HG03460 (cell line): ENCODE results near the gene HOXA11.

Source experiments
- ATAC-seq: cut with Tn5 transposase; IDR thresholded peaks from one replicate; pipeline ENCODE4 v1.9.1; 2021; ENCODE audit not compliant: unreplicated experiment

Gene HOXA11

DNA sequence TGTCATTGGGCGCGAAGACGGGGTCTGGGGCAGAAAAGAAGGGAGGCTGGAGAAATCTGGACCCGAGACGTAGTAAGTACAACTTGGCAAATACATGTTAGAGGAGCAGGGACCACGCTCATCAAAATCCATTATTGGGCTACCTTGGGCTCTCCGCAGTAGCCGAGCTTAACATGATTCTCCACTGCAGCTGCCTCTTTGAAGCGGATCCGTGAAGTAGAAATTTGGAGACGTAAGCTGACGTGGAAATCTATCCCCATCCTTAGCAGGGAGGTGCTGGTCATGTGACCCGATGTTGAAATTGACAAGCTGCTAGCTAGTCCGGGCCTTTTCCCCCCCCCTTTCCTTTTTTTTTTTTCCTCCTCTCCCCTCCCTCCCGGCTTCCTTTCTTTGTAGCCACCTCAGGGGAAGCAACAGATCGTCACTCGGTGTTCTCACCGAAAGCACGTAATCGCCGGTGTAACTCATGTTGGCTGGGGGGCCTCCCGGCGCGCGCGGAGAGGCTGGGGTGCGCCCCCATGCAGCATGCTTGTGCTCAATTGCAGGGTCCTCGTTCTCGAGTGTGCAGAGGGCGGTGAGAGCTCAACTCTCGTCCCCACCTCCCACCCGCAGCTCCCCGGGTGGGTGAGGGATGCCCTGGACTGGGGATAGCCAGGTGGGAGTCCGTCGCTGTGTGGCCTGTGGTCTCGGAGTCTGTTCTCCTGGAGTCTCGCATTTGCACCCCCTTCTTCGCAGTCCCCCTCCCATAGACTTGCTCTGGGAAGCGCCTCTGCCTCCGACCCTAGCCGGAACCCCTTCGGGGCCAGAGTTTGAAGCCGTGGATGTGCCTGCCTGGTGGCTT lies at the start of gene HOXA11:
Gene HOXA11, minus strand, starts transcription at position 220 of the 841 bp plus-strand sequence. Its CDS starts 88 bp downstream, at position 132.
- ATAC-seq = no peak

DNA sequence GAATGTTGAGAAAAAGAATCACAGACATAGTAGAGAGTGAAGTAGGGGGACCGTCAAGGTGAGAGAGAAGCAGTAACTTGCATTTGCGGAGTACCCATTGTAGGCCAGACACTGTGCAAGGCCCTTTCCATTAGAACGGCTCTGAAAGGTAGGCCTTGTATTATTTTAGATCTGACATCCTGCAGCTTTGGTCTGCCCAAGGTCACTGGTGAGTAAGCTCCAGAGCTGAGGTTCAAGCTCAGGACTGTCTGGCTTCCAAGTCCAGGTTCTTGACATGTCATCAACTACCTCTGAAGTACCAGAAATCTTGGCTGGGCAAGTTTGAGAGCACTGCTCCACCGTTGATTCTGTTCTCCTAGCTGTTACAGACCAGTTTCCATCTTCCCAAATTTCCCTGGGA lies 44.4 kb upstream of the HOXA11 start:
- no peak for ATAC-seq

DNA sequence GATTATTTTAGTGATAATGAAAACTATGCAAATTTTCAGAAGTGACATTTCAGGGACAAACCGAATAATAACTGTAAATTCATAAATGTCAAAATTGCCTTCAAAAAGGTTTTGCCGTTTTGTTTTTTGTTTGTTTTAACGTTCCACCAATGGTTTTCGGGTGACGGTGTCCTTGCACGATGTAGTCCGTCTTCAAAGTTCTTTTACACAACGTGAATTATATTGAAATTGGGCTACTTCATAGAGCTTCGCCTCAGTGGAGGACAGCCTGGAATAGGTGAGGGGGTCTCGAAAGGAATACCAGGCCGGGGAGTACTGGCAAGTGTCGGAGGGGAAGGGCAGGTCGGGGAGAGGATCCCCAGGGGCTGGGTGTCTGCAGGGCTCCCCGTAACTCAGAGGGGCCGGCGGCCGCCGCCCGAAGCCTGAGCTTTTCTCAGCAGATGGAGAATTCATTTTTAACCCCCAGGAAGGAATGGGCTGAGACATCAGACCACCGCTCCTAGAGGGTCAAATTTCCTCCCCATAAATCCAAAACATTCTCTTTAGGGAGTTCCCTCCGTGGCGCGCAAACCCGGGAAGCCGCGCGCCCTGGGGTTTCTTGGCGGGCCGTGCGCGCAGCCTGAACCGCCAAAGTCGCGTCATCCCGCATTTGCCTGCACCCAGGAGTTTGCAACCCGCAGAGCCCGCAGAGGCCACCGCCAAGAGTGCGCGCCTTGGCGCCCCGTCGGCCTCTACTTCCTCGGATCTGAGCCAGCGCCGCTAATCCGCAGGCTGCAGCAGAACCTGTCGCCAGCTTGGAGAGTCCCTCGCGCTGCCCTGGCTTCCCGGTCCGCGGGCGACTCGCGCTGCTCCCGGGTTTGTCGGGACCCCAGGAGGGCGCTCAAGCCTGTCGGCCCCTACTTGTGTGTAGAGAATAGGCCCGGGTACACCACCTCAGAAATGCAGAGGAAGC lies 40.2 kb upstream of the HOXA11 start:
- ATAC-seq = no peak

DNA sequence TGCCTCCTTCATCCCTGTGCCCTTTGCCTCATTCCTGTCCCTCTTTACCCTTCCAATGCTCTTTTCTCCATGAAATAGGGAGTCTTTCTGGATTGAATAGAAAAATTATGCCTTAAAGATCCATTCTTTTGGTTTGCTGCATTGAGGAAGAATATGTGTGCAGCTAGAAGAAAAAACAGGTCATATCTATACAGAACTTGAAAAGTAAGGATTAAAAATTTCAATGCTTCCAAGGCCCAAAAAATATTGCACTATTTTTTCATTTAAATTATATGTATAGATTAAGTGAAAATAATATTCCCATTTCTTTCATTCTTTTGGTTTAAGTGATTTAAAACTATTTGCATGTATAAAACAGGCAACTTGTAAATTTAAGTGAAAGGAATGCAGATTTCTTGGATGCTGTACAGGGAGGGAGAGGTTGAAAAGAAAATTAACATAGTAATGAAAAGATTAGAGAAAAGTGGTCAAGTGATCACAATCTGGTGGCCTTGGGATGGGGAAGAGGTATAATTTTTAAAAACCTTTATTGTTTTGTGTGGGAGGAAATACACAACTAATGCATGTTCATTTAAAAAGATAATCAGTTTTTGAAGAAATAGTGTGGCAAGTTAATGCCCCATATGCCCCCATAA lies 39.0 kb upstream of the HOXA11 start:
- no peak for ATAC-seq

DNA sequence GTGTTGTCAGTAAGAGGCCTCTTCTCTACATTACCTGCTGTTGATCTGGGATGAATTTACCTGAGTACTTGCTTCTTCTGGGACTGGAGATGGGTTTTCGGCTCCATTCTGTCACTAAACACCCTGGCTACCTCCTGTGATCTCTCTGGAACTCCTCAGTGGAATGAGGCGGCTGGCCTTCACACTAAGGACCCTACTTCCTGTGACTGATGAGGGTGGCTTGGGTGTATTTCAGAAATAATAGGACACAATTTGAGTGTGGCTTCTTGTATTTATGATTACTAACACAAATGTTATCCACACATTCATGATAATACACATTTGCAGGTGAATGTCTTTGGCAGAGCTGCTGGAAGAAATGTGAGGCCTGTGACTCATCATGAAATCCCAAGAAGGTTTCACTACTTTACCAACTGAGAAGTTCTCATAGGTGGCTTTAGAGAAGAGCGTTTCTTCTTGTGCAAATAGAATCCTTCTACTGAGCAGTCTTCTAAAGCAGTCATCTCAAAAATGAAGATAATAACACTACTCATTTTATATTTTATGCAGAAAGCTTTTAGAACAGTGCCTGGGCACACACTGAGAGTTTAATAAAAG lies 36.3 kb upstream of the HOXA11 start:
- ATAC-seq = no peak

DNA sequence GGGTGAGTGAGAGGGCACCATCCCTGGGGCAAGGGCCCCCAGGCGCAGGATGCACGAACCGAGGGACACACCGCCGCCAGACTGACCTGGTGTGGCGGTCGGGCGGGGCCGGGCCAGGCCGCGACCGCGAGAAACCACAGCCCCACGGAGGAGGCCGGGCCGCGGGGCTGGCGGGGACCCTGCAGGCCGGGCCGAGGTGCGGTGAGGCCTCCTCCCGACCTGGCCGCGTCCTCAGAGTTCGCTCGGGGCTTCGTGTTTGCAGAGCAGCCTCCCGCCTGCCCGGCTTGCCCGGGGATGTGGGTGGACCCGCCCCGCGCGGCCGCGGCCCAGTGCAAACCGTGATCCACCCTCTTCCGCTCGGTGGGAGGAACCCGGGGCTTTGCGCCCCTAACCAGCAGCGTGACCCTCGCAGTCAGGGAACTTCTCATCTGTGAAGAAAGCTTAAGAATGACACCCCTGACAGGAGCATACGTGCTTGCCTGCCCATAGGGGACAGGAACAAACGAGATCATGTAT lies 35.5 kb upstream of the HOXA11 start:
- ATAC-seq = no peak

DNA sequence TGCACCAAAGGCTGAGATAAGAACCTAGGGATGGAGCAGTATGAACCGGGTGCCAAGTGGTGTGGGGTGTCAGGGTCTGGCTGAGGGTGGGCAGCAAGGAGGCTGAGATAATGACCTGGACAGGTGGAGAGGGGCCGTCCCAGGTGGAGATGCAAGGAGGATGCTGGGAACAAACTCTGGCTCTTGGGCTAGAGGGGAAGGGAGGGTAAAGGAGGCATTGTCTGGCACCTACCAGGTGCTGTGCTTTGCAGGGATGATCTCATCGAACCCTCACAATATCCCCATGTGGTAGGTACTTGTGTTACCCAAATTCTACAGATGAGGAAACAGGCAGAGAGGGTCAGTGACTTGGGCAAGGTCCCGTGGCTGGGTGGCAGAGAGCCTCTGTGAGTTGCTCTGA lies 34.8 kb upstream of the HOXA11 start:
- ATAC-seq = no peak

DNA sequence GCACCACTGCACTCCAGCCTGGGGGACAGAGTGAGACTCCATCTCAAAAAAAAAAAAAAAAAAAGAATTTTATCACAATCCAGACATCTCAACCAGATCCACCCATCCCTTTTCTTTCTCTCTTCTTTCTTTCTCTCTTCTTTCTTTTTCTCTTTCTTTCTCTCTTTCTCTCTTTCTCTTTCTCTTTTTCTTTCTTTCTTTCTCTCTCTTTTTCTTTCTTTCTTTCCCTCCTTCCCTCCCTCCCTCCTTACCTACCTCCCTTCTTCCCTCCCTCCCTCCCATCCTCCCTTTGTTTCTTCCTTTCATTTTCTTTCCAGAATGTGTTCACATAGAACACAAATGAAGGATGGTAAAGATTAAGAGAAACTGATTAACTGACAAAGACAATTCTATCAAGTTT lies 32.9 kb upstream of the HOXA11 start:
- no peak for ATAC-seq

DNA sequence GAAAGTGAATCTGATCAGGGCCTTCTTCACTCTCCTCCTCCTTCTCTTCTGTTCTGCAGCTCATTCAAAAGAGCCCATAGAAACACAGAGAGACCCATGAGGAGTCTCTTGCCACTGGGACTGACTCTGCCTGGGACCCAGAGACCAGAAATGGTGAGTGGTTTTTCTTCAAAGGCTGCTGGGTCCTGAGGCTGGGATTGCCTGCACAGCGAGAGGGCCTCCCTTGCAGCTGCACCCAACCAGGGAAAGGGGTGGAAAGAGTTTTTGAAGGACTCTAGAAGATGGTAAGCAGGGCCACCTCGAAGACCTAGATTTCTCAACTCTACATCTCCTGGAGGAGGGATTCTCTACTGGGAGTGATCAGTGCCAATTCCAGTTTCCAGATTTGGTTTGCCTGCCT lies 30.3 kb upstream of the HOXA11 start:
- no peak for ATAC-seq

DNA sequence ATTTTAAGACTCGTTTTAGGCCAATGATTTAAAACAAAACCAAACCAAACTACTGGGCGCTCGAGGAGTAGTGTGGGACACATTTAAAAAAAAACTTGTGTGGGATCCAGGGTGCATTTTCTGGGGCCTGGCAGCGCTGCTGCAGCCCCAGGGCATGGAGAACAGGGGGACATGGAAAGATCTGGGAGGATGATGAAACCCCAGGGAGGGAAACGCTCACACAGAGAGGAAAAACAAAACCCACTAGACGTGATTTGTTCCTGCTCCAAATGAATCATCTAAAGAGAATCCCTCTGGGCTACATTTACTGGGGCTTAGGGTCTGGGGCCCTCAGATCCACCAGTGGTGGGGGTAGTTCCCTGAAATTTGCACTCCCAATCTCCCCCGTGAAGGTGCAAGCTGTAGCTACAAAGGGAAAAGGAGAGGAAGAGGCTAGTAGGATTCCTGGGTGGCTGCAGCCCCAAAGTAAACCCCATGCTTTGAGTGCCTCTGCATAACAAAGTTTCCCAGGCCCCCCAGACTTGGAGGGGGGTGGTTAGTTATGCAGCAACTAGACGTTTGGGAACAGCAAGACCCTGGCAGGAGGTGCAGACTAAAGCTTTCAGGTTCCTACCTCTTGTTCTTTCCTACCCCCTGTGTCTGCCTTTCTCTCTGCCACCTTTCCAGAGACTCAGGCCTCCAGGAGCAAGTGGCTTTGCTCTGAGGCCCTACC lies 29.4 kb upstream of the HOXA11 start:
- no peak for ATAC-seq

DNA sequence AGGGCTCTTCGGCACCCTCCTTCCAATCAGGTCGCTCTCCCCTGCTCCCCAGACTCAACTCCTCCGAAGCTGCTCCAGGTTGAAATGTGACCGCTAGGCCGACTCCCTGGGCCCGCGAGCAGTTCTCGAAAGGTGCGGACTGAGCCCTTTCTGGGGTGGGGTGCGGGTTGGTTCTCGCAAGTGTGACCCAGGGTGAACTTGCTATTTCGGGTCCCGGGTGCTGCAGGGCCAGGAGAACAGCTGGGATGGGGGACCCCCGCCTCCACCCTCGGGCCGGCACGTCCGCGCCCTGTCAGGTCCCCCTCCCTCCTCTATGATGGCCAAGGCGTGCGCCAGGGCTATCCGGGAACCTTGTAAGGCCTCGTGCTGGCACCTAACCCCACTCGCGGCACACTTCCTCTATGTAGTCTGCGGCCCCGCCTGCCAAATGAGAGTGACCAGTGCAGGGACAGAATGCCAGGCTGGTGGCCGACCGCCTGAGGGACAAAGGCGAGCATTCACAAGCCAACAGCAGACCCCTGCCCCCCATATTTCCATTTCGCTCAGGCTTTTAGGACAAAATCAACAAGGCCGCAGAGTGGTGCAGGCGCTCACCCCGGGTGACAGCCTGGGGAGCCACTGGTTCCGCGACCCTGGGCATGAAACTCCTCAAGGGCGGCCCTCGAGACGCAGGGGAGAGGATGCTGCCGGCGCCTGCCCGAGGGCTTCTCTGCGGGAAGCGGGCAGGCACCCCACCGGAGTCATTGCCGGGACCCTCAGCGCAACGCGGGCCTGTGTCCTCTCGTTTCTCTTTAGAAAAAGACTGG lies 28.6 kb upstream of the HOXA11 start:
- ATAC-seq = no peak

DNA sequence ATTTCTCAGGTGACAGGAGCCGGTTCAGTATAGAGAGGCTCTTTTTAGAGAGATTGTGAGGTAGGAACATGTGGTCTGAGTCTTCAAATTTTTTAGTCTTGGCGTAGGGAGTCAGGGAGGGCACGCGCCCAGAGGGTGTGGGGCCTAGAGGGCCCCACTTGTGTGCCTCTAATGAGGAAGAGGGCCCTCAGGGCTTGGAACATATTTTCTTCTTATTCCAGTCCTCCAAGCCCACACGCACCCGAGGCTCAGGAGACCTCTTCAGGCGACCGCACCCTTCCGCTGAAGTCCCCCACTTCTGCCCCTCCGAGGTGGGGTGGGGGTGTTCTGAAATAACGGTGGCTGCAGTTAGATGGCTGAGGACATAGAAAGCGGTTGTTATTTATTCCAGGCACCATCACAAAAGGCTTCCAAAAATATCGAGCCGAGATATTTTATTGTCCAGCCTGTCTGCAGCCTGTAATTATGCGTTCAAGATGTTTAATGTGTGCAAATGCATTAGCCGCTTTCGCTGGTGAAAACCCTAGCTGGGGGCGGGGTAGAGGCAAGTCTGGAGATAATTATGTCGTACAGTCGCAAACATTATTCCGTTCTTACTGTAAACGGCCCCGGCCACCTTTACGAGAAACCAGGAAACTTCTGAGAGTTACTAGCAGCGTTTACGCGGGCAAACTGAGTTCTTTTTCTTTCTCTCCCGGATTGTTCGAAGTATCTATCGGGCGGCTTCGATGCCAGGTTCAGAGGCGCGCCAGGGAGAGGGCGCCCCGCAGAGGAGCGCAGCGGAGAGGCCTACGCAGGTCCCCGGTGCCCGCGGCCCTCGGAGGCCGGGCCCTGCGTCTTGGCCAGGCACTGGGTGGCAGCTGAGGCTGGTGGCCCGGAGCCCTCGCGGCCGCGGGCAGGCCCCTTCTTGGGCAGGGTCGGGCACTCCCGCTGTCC lies 27.7 kb upstream of the HOXA11 start:
- ATAC-seq = no peak

DNA sequence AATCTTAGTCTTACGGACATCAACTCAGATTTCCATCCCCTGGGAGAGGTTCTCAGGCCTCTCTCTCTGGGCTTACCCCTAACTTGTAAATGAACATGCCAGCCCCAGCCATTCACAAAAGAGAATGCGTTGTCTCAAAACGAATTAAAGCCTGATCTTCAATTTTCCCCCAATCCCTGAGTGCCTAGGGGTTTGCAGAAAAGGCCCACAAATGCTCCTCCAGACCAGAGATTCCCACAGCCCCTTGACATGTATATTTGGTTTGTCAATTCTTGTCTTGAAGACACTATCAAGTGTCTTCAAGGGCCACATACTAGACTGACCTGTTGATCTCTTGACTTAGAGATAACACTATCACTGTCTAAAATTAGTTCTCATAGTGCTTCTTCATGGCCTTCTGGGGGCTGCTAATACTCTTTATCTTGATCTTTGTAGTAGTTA lies 26.8 kb upstream of the HOXA11 start:
- no peak for ATAC-seq

DNA sequence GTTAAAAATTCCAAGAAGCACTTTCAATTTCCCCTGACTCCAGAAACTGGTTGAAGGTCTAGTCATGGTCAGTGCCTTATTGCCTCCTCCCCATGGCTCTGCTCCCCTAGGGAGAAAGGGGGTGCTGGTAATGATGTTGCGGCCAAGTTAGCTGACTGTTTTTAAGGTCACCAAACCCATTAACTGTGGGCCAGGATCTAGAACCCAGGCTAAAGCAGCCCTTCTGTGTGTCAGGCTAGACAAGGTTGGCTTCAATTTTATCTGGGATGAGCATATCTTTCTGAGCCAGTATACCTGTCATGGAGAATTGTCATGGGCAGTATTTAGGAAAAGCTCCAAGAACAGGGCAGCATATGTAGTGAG lies 26.0 kb upstream of the HOXA11 start:
- ATAC-seq = no peak

DNA sequence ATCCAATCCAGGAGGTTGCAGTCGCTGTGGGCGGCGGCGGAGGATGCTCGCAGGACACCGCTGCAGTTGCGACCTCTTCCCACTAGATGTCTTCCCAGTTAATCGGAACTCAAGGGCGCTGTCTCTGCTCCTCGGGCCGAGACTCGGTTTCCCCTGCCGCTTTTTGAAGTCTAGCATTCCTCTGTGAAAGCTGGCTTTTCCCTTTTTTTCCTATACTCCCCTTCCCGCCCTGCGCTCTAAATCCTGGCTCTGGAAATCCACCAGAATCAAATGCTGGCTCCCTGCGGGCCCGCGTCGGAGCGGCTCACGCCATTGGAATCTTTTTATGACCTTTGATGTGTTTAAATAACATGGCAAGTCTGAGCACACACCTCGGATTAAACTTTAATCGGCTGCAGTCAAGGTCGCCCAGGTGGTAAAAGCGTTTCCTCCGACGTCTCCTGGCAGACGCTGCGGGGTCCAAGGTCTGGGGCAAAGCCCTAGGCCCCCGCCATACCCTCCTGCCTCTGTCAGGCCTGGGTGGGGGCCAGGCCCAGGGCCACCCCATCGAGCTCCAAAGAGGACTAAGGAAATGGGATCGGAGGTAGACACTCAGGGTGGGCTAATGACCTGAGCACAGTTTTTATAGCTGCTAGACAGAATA lies 25.5 kb upstream of the HOXA11 start:
- ATAC-seq = no peak

DNA sequence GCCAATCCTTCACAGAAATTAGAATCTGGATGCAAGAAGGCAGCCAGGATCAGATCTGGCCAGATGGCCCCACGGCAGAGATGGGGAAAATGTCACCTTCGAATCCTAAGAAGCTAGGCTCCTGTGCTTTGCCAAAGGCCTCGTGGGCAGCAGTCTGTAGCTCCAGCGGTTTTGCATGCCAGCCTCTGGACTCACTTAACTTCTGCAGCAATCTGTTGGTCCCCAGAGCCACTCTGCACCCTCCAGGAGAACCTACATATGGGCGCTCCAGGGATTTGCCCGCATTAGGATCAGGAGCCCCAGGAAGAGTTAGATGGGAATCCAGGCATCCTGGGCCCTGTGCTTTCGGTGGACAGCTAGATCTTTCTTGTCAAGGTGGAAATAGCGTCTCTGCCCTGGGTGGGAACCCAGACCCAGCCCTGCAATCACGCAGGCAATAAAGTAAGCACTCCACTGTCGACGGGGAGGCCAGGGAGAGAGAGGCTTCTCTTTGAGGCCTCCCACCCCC lies 25.0 kb upstream of the HOXA11 start:
- ATAC-seq = no peak

DNA sequence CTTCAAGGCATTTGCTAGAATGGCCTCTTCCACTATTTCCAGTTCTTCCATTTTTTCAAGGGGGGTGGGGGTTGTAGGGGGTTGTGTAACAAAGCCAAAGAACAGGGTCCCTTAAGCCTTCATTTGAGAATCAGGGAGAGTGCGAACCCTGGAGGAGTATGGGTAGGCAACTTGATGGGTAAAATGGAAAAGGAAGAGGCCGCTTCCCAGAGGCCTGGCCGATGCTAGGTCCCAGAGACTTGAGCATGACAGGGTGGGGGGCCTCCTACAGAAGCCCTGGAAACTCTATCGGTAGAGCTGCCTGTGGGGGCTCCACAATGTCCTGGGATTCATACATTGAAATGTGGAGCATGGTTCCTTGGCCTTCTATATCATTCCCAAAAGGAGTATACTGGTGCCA lies 24.0 kb upstream of the HOXA11 start:
- no peak for ATAC-seq
